GM21619 (cell line): ENCODE measurements around the gene ZCCHC10.

Source experiments
- ATAC-seq: cut with Tn5 transposase; IDR thresholded peaks from one replicate; pipeline ENCODE4 v1.9.1; 2021; ENCODE audit not compliant: unreplicated experiment

Gene ZCCHC10

GRCh38 chr5:133025804-133026663, at the start of gene ZCCHC10:
ZCCHC10 (minus strand) TSS chr5:133026549; CDS start chr5:133026537, 12 bp downstream.
- peak; percentile 92 for ATAC-seq

DNA sequence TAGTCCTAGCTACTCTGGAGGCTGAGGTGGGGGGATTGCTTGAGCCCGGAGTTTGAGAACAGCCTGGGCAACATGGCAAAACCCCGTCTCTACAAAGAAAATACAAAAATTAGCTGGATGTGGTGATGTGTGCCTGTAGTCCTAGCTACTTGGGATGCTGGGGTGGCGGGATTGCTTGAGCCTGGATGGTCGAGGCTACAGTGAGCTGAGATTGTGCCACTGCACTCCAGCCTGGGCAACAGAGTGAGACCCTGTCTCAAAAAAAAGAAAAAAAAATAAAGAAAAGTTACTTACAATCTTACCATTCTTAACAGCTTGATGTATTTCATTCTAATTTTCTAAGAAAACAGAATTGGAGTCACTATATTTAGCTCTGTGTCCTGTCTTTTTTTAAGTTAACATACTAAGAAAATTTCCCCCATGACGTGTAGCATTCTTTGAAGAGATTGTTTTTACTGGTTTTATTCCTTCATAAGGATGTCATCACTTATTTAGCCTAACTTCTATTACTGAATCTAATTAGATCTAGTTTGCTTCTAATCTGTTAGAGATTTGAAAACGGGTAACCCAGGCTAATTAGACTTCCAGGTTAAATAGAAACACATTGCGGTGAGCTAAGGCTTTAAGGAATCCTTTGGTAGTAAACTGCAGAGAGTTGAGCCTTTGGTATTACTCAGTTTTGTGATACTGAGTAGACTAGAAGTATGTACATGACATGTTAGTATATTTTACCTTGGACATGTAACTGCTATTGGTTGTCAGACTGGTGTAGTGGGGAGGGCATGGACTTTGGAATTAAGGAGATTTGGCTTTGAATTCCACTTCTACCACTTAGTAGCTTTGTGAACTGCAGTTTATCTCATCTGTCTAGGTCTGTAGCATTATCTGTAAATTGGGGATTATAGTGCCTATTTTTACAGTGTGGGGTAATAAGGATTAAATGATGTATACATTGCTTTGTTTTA, 49.5 kb upstream of the ZCCHC10 start:
- ATAC-seq = no peak

- ATAC-seq = no peak
Observed at GRCh38 chr5:133072021-133072420, 45.7 kb upstream of the ZCCHC10 start.

GRCh38 chr5:133066045-133066444, 39.7 kb upstream of the ZCCHC10 start:
- no peak for ATAC-seq

- ATAC-seq = no peak
Observed at GRCh38 chr5:133065471-133065870, 39.1 kb upstream of the ZCCHC10 start.

DNA sequence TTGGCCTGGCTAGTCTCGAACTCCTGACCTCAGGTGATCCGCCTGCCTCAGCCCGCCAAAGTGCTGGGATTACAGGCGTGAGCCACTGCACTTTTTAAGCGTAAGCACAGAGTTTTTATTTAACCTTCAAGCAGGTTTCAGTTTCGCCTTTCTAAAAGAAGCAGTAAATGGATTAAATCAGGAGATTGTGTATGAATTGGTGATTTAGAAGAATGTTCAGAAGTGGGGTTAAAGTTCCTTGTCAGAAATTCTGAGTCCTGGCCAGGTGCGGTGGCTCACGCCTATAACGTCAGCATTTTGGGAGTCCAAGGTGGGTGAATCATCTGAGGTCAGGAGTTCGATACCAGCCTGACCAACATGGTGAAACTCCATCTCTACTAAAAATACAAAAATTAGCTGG, 37.6 kb upstream of the ZCCHC10 start:
- ATAC-seq = no peak

GRCh38 chr5:133062276-133062675, 35.9 kb upstream of the ZCCHC10 start:
- ATAC-seq = no peak

DNA sequence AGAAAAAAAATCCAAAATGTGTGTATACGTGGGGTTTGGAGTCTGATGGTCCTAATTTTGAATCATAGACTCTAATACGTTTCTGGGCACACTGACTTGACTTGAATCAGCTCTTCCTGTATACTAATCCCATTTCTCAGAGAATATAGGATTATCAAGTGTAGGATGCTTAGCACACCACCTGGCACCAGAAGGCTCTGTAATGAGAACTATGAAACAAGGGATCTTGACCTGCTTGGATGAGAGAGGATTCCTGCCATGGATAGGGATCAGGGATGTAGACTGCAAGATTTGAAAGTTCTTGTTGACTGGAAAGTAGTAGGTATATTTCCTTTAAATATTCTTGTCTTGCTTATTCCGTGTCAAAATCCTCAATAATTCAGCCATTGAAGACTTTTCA, 33.3 kb upstream of the ZCCHC10 start:
- ATAC-seq = no peak

GRCh38 chr5:133056891-133057290, 30.5 kb upstream of the ZCCHC10 start:
- ATAC-seq = no peak

GRCh38 chr5:133054697-133055471, 28.5 kb upstream of the ZCCHC10 start:
- no peak for ATAC-seq

GRCh38 chr5:133053448-133053847, 27.1 kb upstream of the ZCCHC10 start:
- no peak for ATAC-seq

- peak; percentile 39 for ATAC-seq
Observed at GRCh38 chr5:133052317-133053175, 26.2 kb upstream of the ZCCHC10 start.

GRCh38 chr5:133051542-133052316, 25.4 kb upstream of the ZCCHC10 start, which contains the start of gene HSPA4:
HSPA4 (plus strand) TSS chr5:133052013; CDS start chr5:133052251, 238 bp downstream.
- peak; percentile 79 for ATAC-seq

DNA sequence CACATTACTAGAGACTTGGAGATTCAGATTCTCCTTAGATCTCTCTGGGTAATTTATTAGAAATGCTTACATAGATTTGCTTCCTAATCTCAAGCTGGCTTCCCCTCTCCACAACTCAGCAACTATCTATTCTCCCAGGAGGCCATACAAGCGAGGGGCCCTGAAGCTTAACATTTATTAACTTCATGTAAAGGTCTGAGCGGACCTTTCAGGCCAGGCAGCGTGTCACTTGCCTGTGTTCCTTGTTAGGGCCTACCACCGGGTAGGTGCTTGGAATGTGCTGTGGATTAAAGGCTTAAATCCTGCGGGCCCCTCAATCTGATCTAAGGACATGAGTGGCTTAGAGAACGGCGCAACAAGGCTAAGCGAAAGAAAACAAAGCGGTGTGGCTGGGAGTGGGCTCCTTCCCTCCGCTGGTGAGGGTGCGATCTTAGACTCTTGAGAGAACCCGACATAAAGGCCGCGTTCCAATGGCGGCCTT, 24.8 kb upstream of the ZCCHC10 start:
- ATAC-seq = no peak

GRCh38 chr5:133050521-133050920, 24.2 kb upstream of the ZCCHC10 start:
- no peak for ATAC-seq

DNA sequence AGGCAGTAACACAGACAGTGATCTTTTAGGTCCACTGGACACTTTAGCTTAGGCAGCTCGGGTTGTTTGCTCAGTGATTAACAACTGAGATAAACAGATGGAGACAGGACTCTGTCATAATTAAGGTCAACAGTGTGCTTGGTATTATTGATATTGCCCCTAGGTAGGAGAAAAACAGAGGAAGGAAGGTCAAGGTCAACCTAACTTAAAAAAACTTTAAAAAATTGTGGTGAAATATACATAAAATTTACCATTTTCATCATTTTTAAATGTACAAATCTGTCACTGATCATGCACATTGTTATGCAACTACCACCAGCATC, 23.3 kb upstream of the ZCCHC10 start:
- ATAC-seq = no peak

DNA sequence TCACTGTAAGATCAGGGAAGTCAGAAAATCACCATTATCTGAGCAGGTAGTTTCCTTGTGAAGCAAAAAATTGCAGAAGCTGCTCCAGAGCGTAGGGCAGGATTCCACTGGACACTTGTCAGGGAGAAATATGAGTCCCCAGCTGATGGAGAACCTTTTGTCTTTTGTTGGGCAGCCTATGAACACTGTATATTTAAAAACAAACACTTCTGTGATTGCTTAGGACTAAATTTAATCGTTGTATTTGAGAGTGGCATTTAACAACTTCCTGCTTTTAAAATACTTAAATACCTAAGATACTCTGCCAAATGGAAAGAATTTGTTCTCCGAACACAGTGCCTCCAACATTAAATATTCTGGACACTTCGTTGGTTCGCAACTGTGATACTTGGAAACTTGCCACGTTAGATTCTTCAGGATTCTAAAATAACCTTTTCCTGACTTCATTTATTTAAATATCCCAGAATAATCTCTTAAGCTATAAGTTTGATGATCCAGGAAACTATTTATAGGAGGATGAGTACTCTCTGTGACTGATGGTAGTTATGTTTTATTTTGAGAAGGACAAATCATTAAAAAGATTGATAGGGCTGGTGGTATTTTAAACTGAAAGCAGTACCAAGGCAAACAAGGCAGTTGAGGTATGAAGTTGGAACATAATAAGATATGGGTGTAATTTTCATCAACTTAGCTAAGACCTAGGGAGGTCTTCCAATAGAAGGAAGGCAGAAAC, 22.8 kb upstream of the ZCCHC10 start:
- no peak for ATAC-seq

- ATAC-seq = no peak
Observed at GRCh38 chr5:133047404-133047803, 21.1 kb upstream of the ZCCHC10 start.
